ENCODE results near the gene RPA1.
A peak's percentile ranks its signal among the peaks of the same experiment; 100 is the strongest.
"Not testable (repeated sequence)": the region's sequence is repeated elsewhere in the genome, so short reads cannot be mapped to it uniquely, and the experiment has no call there.

Gene RPA1

GRCh38 chr17:1829592-1830257 lies at the start of gene RPA1, which contains the start of gene SMYD4:
Gene RPA1, plus strand, starts transcription at chr17:1830005. Its CDS starts 89 bp downstream, at chr17:1830094.
Gene SMYD4, minus strand, starts transcription at chr17:1829902. Its CDS starts 1,908 bp downstream, at chr17:1827994.
- peak; percentile 90 for DNase-seq (ENCODE audit: low read depth, low spot score)

GRCh38 chr17:1782171-1782567 lies 47.6 kb upstream of the RPA1 start:
- no peak for DNase-seq (ENCODE audit: low read depth, low spot score)

- DNase-seq (ENCODE audit: low read depth, low spot score): no peak
Observed at GRCh38 chr17:1783271-1783670, 46.5 kb upstream of the RPA1 start.

GRCh38 chr17:1783834-1784611 lies 45.8 kb upstream of the RPA1 start:
- DNase-seq (ENCODE audit: low read depth, low spot score): peak; percentile 57

GRCh38 chr17:1785930-1786329 lies 43.9 kb upstream of the RPA1 start:
- DNase-seq (ENCODE audit: low read depth, low spot score): no peak

GRCh38 chr17:1786708-1787107 lies 43.1 kb upstream of the RPA1 start:
- no peak for DNase-seq (ENCODE audit: low read depth, low spot score)

GRCh38 chr17:1787301-1787902 lies 42.4 kb upstream of the RPA1 start:
- DNase-seq (ENCODE audit: low read depth, low spot score): peak; percentile 61

GRCh38 chr17:1789936-1790335 lies 39.9 kb upstream of the RPA1 start:
- DNase-seq (ENCODE audit: low read depth, low spot score): no peak

- peak; percentile 70 for DNase-seq (ENCODE audit: low read depth, low spot score)
Observed at GRCh38 chr17:1792495-1793446, 37.0 kb upstream of the RPA1 start.

GRCh38 chr17:1793447-1793806 lies 36.4 kb upstream of the RPA1 start:
- DNase-seq (ENCODE audit: low read depth, low spot score): peak; percentile 76

- no peak for DNase-seq (ENCODE audit: low read depth, low spot score)
Observed at GRCh38 chr17:1796800-1797199, 33.0 kb upstream of the RPA1 start.

GRCh38 chr17:1797323-1797722 lies 32.5 kb upstream of the RPA1 start:
- DNase-seq (ENCODE audit: low read depth, low spot score): no peak

GRCh38 chr17:1797846-1798245 lies 32.0 kb upstream of the RPA1 start:
- not testable (repeated sequence) for DNase-seq (ENCODE audit: low read depth, low spot score)

- DNase-seq (ENCODE audit: low read depth, low spot score): no peak
Observed at GRCh38 chr17:1800240-1800639, 29.6 kb upstream of the RPA1 start.

- DNase-seq (ENCODE audit: low read depth, low spot score): no peak
Observed at GRCh38 chr17:1800712-1801111, 29.1 kb upstream of the RPA1 start.

GRCh38 chr17:1802429-1802828 lies 27.4 kb upstream of the RPA1 start:
- no peak for DNase-seq (ENCODE audit: low read depth, low spot score)

GRCh38 chr17:1803280-1803679 lies 26.5 kb upstream of the RPA1 start:
- no peak for DNase-seq (ENCODE audit: low read depth, low spot score)

GRCh38 chr17:1807890-1808289 lies 21.9 kb upstream of the RPA1 start:
- no peak for DNase-seq (ENCODE audit: low read depth, low spot score)

GRCh38 chr17:1808644-1809043 lies 21.2 kb upstream of the RPA1 start:
- DNase-seq (ENCODE audit: low read depth, low spot score): no peak

GRCh38 chr17:1809815-1810214 lies 20.0 kb upstream of the RPA1 start:
- DNase-seq (ENCODE audit: low read depth, low spot score): not testable (repeated sequence)

GRCh38 chr17:1810450-1811103 lies 19.2 kb upstream of the RPA1 start:
- DNase-seq (ENCODE audit: low read depth, low spot score): no peak

Data from ELF-1 (cell line).